HL-60 (cell line): Measurements from ENCODE around the gene KRTAP10-9.

ENCODE experiments used
- DNase-seq, 2 experiments: peaks; one replicate each; pipeline ENCODE4 v3.0.0-alpha.2; 2010 to 2020; ENCODE audit warnings: low read depth in 1 of 2, low spot score in 1 of 2
- H3K27ac ChIP-seq: fragments of 250-450 bp; sonication (Bioruptor Pico); replicated peaks from 2 replicates; pipeline ENCODE4 v1.5.1; 2020; ENCODE audit warnings: mild to moderate bottlenecking, moderate library complexity
- H3K27me3 ChIP-seq: fragments of 250-450 bp; sonication (Bioruptor Pico); 2 replicates; pipeline ENCODE4 v1.5.1; 2021; ENCODE audit warnings: mild to moderate bottlenecking, moderate library complexity; ENCODE audit not compliant: insufficient read depth, poor library complexity, severe bottlenecking
- H3K4me3 ChIP-seq: replicated peaks from 2 replicates; pipeline ENCODE4 v1.5.1; 2011; ENCODE audit warnings: mild to moderate bottlenecking, control low read depth, low read length; ENCODE audit not compliant: insufficient read depth
- GABPA ChIP-seq: IDR thresholded peaks from 2 replicates; pipeline ENCODE4 v1.6.1; 2012; ENCODE audit warnings: low read depth
- POLR2AphosphoS5 ChIP-seq: IDR thresholded peaks from 2 replicates; pipeline ENCODE4 v1.6.1; 2012; ENCODE audit warnings: low read depth
- SPI1 ChIP-seq: IDR thresholded peaks from 2 replicates; pipeline ENCODE4 v1.6.1; 2012; ENCODE audit warnings: low read depth, mild to moderate bottlenecking, borderline replicate concordance
- TF ChIP-seq, protein P1 (sequence below): IDR thresholded peaks from one replicate; pipeline ENCODE4 v1.5.1; 2011; ENCODE audit warnings: low read length, control low read depth, inconsistent platforms; ENCODE audit not compliant: insufficient read depth
- TF ChIP-seq, protein P2 (sequence below): IDR thresholded peaks from 2 replicates; pipeline ENCODE4 v1.6.1; 2012; ENCODE audit warnings: low read depth; ENCODE audit not compliant: insufficient replicate concordance

KRTAP10-9 gene

GRCh38 chr21:44612029-44612486, 14.8 kb upstream of the KRTAP10-9 start, which contains the start of gene KRTAP10-8:
Gene KRTAP10-8, plus strand, starts transcription at chr21:44612079. Its CDS starts 22 bp downstream, at chr21:44612101.
- DNase-seq, result no peak
- H3K27me3 ChIP-seq, result no peaks in the 10 kb centered on the region
- no peak within 1 kb of the TSS for H3K27ac ChIP-seq
- H3K4me3 ChIP-seq, result no peak within 1 kb of the TSS
- TF ChIP-seq, protein P1, sequence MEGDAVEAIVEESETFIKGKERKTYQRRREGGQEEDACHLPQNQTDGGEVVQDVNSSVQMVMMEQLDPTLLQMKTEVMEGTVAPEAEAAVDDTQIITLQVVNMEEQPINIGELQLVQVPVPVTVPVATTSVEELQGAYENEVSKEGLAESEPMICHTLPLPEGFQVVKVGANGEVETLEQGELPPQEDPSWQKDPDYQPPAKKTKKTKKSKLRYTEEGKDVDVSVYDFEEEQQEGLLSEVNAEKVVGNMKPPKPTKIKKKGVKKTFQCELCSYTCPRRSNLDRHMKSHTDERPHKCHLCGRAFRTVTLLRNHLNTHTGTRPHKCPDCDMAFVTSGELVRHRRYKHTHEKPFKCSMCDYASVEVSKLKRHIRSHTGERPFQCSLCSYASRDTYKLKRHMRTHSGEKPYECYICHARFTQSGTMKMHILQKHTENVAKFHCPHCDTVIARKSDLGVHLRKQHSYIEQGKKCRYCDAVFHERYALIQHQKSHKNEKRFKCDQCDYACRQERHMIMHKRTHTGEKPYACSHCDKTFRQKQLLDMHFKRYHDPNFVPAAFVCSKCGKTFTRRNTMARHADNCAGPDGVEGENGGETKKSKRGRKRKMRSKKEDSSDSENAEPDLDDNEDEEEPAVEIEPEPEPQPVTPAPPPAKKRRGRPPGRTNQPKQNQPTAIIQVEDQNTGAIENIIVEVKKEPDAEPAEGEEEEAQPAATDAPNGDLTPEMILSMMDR, result no peak
- TF ChIP-seq GABPA (no peak), SPI1 (no peak), POLR2AphosphoS5 (no peak)
- TF ChIP-seq, protein P2, sequence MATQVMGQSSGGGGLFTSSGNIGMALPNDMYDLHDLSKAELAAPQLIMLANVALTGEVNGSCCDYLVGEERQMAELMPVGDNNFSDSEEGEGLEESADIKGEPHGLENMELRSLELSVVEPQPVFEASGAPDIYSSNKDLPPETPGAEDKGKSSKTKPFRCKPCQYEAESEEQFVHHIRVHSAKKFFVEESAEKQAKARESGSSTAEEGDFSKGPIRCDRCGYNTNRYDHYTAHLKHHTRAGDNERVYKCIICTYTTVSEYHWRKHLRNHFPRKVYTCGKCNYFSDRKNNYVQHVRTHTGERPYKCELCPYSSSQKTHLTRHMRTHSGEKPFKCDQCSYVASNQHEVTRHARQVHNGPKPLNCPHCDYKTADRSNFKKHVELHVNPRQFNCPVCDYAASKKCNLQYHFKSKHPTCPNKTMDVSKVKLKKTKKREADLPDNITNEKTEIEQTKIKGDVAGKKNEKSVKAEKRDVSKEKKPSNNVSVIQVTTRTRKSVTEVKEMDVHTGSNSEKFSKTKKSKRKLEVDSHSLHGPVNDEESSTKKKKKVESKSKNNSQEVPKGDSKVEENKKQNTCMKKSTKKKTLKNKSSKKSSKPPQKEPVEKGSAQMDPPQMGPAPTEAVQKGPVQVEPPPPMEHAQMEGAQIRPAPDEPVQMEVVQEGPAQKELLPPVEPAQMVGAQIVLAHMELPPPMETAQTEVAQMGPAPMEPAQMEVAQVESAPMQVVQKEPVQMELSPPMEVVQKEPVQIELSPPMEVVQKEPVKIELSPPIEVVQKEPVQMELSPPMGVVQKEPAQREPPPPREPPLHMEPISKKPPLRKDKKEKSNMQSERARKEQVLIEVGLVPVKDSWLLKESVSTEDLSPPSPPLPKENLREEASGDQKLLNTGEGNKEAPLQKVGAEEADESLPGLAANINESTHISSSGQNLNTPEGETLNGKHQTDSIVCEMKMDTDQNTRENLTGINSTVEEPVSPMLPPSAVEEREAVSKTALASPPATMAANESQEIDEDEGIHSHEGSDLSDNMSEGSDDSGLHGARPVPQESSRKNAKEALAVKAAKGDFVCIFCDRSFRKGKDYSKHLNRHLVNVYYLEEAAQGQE, result no peak

- TF ChIP-seq POLR2AphosphoS5, result no peak
- TF ChIP-seq, protein P2, result no peak
- no peak for TF ChIP-seq SPI1
- TF ChIP-seq, protein P1, result no peak
- DNase-seq, result no peak
- Histone ChIP-seq H3K4me3 (no peak overlapping the region), H3K27ac (no peak overlapping the region), H3K27me3 (no peaks in the 10 kb centered on the region)
These were observed 14.1 kb upstream of the KRTAP10-9 start for GRCh38 chr21:44612669-44613229.

DNA sequence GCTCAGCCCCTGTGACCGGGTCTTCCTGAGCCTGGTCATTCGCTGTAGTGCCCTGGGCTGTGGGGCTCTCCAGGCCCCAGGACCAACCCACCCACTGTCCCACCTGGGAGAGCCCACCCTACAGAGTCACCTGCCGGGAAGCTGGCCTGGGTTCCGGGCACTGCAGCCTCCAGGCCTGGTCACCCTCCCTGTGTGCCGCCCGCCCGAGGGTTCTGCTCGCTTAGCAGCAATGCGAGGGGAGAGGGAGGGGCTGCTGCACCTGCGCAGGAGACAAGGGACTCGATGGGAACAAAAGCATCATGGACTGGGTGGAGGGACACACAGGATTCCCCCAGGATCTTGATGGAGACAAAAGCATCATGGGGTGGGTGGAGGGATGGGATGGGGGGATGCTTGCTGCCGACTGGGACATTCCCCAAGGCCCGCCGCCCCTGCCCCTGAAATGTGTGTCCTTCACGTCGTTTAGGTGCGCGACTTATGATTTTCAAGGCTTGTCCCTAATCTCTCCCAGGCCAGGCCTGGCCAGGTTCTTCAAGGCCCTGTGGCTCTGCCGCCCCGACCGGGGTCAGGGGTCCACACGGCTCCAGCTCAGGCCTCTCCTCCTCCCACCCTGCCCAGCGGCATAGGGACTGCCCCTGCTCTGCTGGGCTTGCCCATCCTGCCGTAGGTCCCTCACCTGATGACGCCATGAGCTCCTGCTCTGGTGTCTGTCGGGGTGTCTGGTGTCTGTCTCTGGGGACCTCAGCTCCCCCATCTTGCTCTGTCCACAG, 13.3 kb upstream of the KRTAP10-9 start:
- TF ChIP-seq GABPA (no peak), SPI1 (no peak), POLR2AphosphoS5 (no peak)
- TF ChIP-seq, protein P1, result no peak
- TF ChIP-seq, protein P2, result no peak
- no peak overlapping the region for H3K4me3 ChIP-seq
- no peak for DNase-seq
- no peak overlapping the region for H3K27ac ChIP-seq
- H3K27me3 ChIP-seq, result no peaks in the 10 kb centered on the region
